ENCODE measurements around the gene MOB3B.

Gene MOB3B

DNA sequence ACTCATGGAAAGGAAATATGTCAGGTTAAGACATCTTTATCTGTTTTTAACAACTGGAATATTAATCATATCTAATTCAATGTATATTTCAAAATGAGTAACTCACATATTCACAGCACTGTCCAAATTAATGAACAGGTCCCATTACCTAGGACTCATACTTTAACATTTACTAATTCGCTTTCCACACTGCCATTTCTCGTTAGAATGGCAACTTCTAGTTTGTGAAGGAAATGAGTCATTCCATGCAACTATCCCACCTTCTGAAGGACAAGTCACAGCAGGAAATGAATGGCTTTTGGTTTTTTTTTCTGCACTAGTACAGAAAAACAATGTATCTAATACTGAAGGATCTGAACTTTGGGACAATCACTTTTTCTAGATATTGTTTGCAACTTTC is 30.2 kb downstream of the MOB3B start:
- no peaks in the 10 kb centered on the region for H3K9me3 ChIP-seq (ENCODE audit: severe bottlenecking)
- H3K4me1 ChIP-seq (ENCODE audit: insufficient read depth, poor library complexity, severe bottlenecking): peaks cover 51% of the 10 kb centered on the region
- no peak overlapping the region for H3K4me3 ChIP-seq (ENCODE audit: severe bottlenecking)
- peak; percentile 87 for ATAC-seq (ENCODE audit: low read depth)
- H3K36me3 ChIP-seq (ENCODE audit: low read depth): 0 out of 2 replicates have a peak, but pooled peaks cover 4% of the 10 kb centered on the region
- DNase-seq (ENCODE audit: low spot score): no peak
- TF ChIP-seq, protein P1, sequence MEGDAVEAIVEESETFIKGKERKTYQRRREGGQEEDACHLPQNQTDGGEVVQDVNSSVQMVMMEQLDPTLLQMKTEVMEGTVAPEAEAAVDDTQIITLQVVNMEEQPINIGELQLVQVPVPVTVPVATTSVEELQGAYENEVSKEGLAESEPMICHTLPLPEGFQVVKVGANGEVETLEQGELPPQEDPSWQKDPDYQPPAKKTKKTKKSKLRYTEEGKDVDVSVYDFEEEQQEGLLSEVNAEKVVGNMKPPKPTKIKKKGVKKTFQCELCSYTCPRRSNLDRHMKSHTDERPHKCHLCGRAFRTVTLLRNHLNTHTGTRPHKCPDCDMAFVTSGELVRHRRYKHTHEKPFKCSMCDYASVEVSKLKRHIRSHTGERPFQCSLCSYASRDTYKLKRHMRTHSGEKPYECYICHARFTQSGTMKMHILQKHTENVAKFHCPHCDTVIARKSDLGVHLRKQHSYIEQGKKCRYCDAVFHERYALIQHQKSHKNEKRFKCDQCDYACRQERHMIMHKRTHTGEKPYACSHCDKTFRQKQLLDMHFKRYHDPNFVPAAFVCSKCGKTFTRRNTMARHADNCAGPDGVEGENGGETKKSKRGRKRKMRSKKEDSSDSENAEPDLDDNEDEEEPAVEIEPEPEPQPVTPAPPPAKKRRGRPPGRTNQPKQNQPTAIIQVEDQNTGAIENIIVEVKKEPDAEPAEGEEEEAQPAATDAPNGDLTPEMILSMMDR (IDR thresholded peaks at IDR 0.05; ENCODE audit: poor library complexity, severe bottlenecking): no peak
- H3K27ac ChIP-seq (ENCODE audit: poor library complexity, severe bottlenecking): peak overlapping the region; percentile 100
- H3K27me3 ChIP-seq (ENCODE audit: insufficient read depth, poor library complexity, severe bottlenecking): no peaks in the 10 kb centered on the region

DNA sequence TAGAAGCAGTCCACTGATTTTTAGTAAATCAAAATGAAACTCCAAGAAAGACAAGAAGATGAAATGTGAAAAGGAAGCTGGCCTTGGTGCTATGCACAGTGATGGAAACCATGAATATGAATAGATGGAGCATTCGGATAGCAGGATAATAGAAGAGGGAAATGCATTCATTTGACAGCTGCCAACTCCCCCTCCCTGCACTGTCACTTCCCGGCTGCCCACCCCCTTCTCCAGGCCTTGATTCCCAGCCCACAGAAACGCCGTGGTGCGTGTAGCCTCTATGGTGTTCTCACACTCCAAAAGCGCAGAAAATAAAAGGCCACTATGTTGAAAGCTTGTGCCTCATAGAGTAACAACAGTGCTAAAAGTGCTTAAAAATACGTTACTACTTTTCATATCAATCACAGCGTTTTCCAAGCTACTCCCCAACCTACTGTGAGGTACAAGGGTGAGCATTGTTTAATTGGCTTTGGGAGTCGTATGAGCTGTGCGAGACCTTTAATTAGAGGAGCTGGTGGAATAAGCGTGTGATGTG is 31.7 kb downstream of the MOB3B start:
- no peak overlapping the region for H3K4me3 ChIP-seq (ENCODE audit: severe bottlenecking)
- 0 out of 2 replicates have a peak, but pooled peaks cover 4% of the 10 kb centered on the region for H3K36me3 ChIP-seq (ENCODE audit: low read depth)
- no peak for ATAC-seq (ENCODE audit: low read depth)
- TF ChIP-seq, protein P1 (IDR thresholded peaks at IDR 0.05; ENCODE audit: poor library complexity, severe bottlenecking): no peak
- no peaks in the 10 kb centered on the region for H3K27me3 ChIP-seq (ENCODE audit: insufficient read depth, poor library complexity, severe bottlenecking)
- H3K4me1 ChIP-seq (ENCODE audit: insufficient read depth, poor library complexity, severe bottlenecking): peaks cover 54% of the 10 kb centered on the region
- DNase-seq (ENCODE audit: low spot score): no peak
- H3K9me3 ChIP-seq (ENCODE audit: severe bottlenecking): no peaks in the 10 kb centered on the region
- H3K27ac ChIP-seq (ENCODE audit: poor library complexity, severe bottlenecking): peak overlapping the region; percentile 100

DNA sequence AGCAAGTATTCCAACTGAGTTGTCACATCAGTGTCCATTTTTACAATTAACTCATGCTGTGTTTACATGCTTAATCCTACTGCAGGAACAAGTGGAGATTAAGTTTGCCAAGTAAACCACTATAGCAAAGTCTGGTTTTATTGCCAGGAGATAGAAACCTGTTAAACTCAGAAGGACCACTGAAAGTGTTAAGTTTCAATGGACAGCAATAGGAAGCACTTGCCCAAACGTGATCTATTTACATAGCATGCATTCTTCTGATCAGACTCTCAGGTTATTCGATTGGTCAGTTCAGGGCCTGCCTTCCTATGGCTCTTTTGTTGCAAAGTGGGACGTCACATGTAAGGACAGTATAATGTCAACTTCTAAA is 33.5 kb downstream of the MOB3B start:
- no peak overlapping the region for H3K4me3 ChIP-seq (ENCODE audit: severe bottlenecking)
- ATAC-seq (ENCODE audit: low read depth) (peak; percentile 81), DNase-seq (ENCODE audit: low spot score) (no peak)
- H3K4me1 ChIP-seq (ENCODE audit: insufficient read depth, poor library complexity, severe bottlenecking): peaks cover 73% of the 10 kb centered on the region
- H3K9me3 ChIP-seq (ENCODE audit: severe bottlenecking): no peaks in the 10 kb centered on the region
- no peaks in the 10 kb centered on the region; the same call in 1 of the 2 replicates for H3K36me3 ChIP-seq (ENCODE audit: low read depth)
- no peaks in the 10 kb centered on the region for H3K27me3 ChIP-seq (ENCODE audit: insufficient read depth, poor library complexity, severe bottlenecking)
- peak overlapping the region; percentile 100 for H3K27ac ChIP-seq (ENCODE audit: poor library complexity, severe bottlenecking)
- TF ChIP-seq, protein P1 (IDR thresholded peaks at IDR 0.05; ENCODE audit: poor library complexity, severe bottlenecking): no peak

DNA sequence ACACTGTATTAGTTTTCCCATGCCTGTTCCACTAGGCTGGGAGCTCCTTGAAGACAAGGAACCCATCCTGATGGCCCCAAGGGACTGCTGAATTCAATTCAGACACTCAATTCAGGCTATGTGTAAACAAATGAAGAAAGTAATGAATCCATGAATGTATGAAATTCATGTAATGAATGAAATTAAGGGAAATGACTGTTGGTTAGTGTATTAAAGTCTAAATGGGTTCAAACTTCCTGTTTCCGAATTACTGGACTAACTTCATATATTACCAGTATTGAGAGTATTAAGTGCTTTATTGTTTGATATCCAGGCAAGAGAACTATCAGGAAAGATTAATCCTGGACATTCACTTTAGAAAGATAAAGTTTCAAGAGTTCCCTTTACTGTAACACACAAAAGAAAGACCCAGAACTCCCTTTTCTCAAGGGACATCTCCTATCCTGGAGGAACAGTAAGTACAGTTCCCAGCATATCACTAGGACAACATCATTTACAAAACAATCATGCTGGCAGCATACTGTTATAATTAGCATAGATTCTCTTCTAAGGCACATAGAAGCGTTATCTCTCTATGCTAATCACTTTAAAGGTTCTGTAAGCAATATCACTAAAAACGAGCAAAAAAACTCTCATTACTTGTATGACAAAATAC is 34.0 kb downstream of the MOB3B start:
- peak overlapping the region; percentile 100 for H3K27ac ChIP-seq (ENCODE audit: poor library complexity, severe bottlenecking)
- ATAC-seq (ENCODE audit: low read depth): no peak
- DNase-seq (ENCODE audit: low spot score): no peak
- peaks cover 78% of the 10 kb centered on the region for H3K4me1 ChIP-seq (ENCODE audit: insufficient read depth, poor library complexity, severe bottlenecking)
- H3K9me3 ChIP-seq (ENCODE audit: severe bottlenecking): no peaks in the 10 kb centered on the region
- H3K4me3 ChIP-seq (ENCODE audit: severe bottlenecking): no peak overlapping the region
- TF ChIP-seq, protein P1 (IDR thresholded peaks at IDR 0.05; ENCODE audit: poor library complexity, severe bottlenecking): no peak
- no peaks in the 10 kb centered on the region for H3K27me3 ChIP-seq (ENCODE audit: insufficient read depth, poor library complexity, severe bottlenecking)
- H3K36me3 ChIP-seq (ENCODE audit: low read depth): no peaks in the 10 kb centered on the region; the same call in 1 of the 2 replicates

DNA sequence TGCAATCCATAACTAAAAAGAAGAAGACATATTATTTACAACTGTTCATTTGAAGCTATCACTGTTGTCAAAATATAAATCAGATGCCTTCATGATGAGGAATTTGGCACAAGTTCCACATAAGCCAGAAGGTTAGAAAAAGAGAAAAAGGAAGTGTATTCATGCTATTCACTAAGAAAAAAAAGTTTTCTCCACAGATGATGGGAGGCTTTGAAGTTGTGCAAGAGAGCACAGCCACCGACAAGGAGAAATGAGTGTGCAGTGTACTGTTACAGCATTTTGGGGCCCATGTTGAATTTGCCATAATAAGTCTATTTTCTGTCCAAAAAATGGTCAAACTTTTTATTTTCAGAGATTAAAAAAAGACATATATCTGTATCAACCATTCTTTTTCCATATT is 38.5 kb downstream of the MOB3B start:
- H3K27ac ChIP-seq (ENCODE audit: poor library complexity, severe bottlenecking): peak overlapping the region; percentile 61
- H3K36me3 ChIP-seq (ENCODE audit: low read depth): peaks cover 4% of the 10 kb centered on the region; the same call in 1 of the 2 replicates
- no peak overlapping the region for H3K4me3 ChIP-seq (ENCODE audit: severe bottlenecking)
- TF ChIP-seq, protein P1 (IDR thresholded peaks at IDR 0.05; ENCODE audit: poor library complexity, severe bottlenecking): no peak
- DNase-seq (ENCODE audit: low spot score): no peak
- H3K4me1 ChIP-seq (ENCODE audit: insufficient read depth, poor library complexity, severe bottlenecking): peaks cover 35% of the 10 kb centered on the region
- peak; percentile 59; the same call in 2 of the 3 replicates for ATAC-seq (ENCODE audit: low read depth)
- H3K27me3 ChIP-seq (ENCODE audit: insufficient read depth, poor library complexity, severe bottlenecking): no peaks in the 10 kb centered on the region
- no peaks in the 10 kb centered on the region for H3K9me3 ChIP-seq (ENCODE audit: severe bottlenecking)
